Stimulated activated memory B cell treated with anti-CD40 and anti-IgM and Interleukin-4, amounts not matched to agents 10 μg/mL and 1 μg/mL and 100 μg/mL, for 72 hours (primary cell): ENCODE data around the gene RPL22L1.
"Not testable (repeated sequence)": the region's sequence is repeated elsewhere in the genome, so short reads cannot be mapped to it uniquely, and the experiment has no call there.

Source experiments
- ATAC-seq: fragments of 150-1000 bp; cut with Tn5 transposase; 2 replicates; pipeline ENCODE4 v1.10.0; 2021
- H3K27ac Mint-ChIP-seq: one replicate; pipeline ENCODE4 v1.8.0; 2022; ENCODE audit warnings: mild to moderate bottlenecking, mixed read lengths
- H3K27me3 Mint-ChIP-seq: one replicate; pipeline ENCODE4 v1.8.0; 2022; ENCODE audit warnings: mixed read lengths
- H3K36me3 Mint-ChIP-seq: one replicate; pipeline ENCODE4 v1.8.0; 2022; ENCODE audit warnings: mixed read lengths
- H3K4me1 Mint-ChIP-seq: one replicate; pipeline ENCODE4 v1.8.0; 2022; ENCODE audit warnings: mixed read lengths
- H3K4me3 Mint-ChIP-seq: one replicate; pipeline ENCODE4 v1.8.0; 2022; ENCODE audit warnings: mild to moderate bottlenecking, moderate library complexity, mixed read lengths
- H3K9me3 Mint-ChIP-seq: one replicate; pipeline ENCODE4 v1.8.0; 2022; ENCODE audit warnings: mixed read lengths

Gene RPL22L1

GRCh38 chr3:170896781-170897180 lies 26.8 kb upstream of the RPL22L1 start:
- Mint-ChIP-seq H3K4me1 (no peaks in the 10 kb centered on the region), H3K4me3 (no peak overlapping the region), H3K27ac (no peak overlapping the region), H3K36me3 (peaks cover 32% of the 10 kb centered on the region), H3K27me3 (no peaks in the 10 kb centered on the region), H3K9me3 (peaks cover 4% of the 10 kb centered on the region)
- no peak for ATAC-seq

- H3K36me3 Mint-ChIP-seq = peaks cover 33% of the 10 kb centered on the region
- H3K4me1 Mint-ChIP-seq, H3K9me3 Mint-ChIP-seq, H3K27me3 Mint-ChIP-seq, H3K27ac Mint-ChIP-seq, H3K4me3 Mint-ChIP-seq, ATAC-seq: not testable (repeated sequence)
Measured at GRCh38 chr3:170896333-170896732, 26.3 kb upstream of the RPL22L1 start.

- no peak for ATAC-seq
- no peak overlapping the region for H3K27ac Mint-ChIP-seq
- H3K4me1 Mint-ChIP-seq = no peaks in the 10 kb centered on the region
- no peaks in the 10 kb centered on the region for H3K27me3 Mint-ChIP-seq
- H3K36me3 Mint-ChIP-seq = peaks cover 28% of the 10 kb centered on the region
- H3K4me3 Mint-ChIP-seq = no peak overlapping the region
- H3K9me3 Mint-ChIP-seq = peaks cover 4% of the 10 kb centered on the region
Measured at GRCh38 chr3:170893895-170894294, 23.9 kb upstream of the RPL22L1 start.

GRCh38 chr3:170889630-170890029 lies 19.6 kb upstream of the RPL22L1 start:
- Mint-ChIP-seq H3K27me3 (peaks cover 18% of the 10 kb centered on the region), H3K27ac (no peak overlapping the region), H3K4me3 (no peak overlapping the region), H3K36me3 (peaks cover 4% of the 10 kb centered on the region), H3K4me1 (no peaks in the 10 kb centered on the region), H3K9me3 (no peaks in the 10 kb centered on the region)
- no peak for ATAC-seq

GRCh38 chr3:170889132-170889531 lies 19.1 kb upstream of the RPL22L1 start:
- Mint-ChIP-seq H3K27ac (no peak overlapping the region), H3K36me3 (peaks cover 4% of the 10 kb centered on the region), H3K27me3 (peaks cover 18% of the 10 kb centered on the region), H3K4me3 (no peak overlapping the region), H3K4me1 (no peaks in the 10 kb centered on the region), H3K9me3 (no peaks in the 10 kb centered on the region)
- ATAC-seq = no peak

GRCh38 chr3:170884109-170884930 lies 14.3 kb upstream of the RPL22L1 start:
- H3K27ac Mint-ChIP-seq, H3K4me1 Mint-ChIP-seq, H3K4me3 Mint-ChIP-seq, ATAC-seq, H3K9me3 Mint-ChIP-seq, H3K36me3 Mint-ChIP-seq: not testable (repeated sequence)
- H3K27me3 Mint-ChIP-seq = peaks cover 18% of the 10 kb centered on the region

GRCh38 chr3:170878688-170879087 lies 8.7 kb upstream of the RPL22L1 start:
- ATAC-seq, H3K9me3 Mint-ChIP-seq, H3K4me3 Mint-ChIP-seq, H3K36me3 Mint-ChIP-seq, H3K27me3 Mint-ChIP-seq, H3K27ac Mint-ChIP-seq, H3K4me1 Mint-ChIP-seq: not testable (repeated sequence)

- H3K9me3 Mint-ChIP-seq, H3K4me1 Mint-ChIP-seq, H3K27me3 Mint-ChIP-seq, ATAC-seq, H3K4me3 Mint-ChIP-seq, H3K27ac Mint-ChIP-seq, H3K36me3 Mint-ChIP-seq: not testable (repeated sequence)
Measured at GRCh38 chr3:170877311-170877710, 7.3 kb upstream of the RPL22L1 start.

GRCh38 chr3:170876537-170876936 lies 6.5 kb upstream of the RPL22L1 start:
- H3K4me3 Mint-ChIP-seq = no peak overlapping the region
- no peak overlapping the region for H3K27ac Mint-ChIP-seq
- no peak for ATAC-seq
- H3K36me3 Mint-ChIP-seq = no peaks in the 10 kb centered on the region
- H3K27me3 Mint-ChIP-seq = no peaks in the 10 kb centered on the region
- no peaks in the 10 kb centered on the region for H3K9me3 Mint-ChIP-seq
- H3K4me1 Mint-ChIP-seq = no peaks in the 10 kb centered on the region

GRCh38 chr3:170869239-170869590 lies 780 bp downstream of the RPL22L1 start:
- Mint-ChIP-seq H3K4me3 (peak overlapping the region; percentile 90), H3K4me1 (peaks cover 25% of the 10 kb centered on the region), H3K9me3 (no peaks in the 10 kb centered on the region), H3K27ac (peak overlapping the region; percentile 95), H3K36me3 (peaks cover 34% of the 10 kb centered on the region), H3K27me3 (no peaks in the 10 kb centered on the region)
- no peak for ATAC-seq

- Mint-ChIP-seq H3K9me3 (no peaks in the 10 kb centered on the region), H3K36me3 (peaks cover 34% of the 10 kb centered on the region), H3K27ac (peak overlapping the region; percentile 95), H3K4me1 (peaks cover 25% of the 10 kb centered on the region), H3K27me3 (no peaks in the 10 kb centered on the region), H3K4me3 (peak overlapping the region; percentile 90)
- no peak for ATAC-seq
Measured at GRCh38 chr3:170868577-170869238, 1.3 kb downstream of the RPL22L1 start.

- H3K27me3 Mint-ChIP-seq = no peaks in the 10 kb centered on the region
- H3K27ac Mint-ChIP-seq = peak overlapping the region; percentile 14
- peak overlapping the region; percentile 42 for H3K4me3 Mint-ChIP-seq
- peak; percentile 60 for ATAC-seq
- no peaks in the 10 kb centered on the region for H3K9me3 Mint-ChIP-seq
- peaks cover 25% of the 10 kb centered on the region for H3K4me1 Mint-ChIP-seq
- peaks cover 34% of the 10 kb centered on the region for H3K36me3 Mint-ChIP-seq
Measured at GRCh38 chr3:170867143-170867937, 2.7 kb downstream of the RPL22L1 start.

- no peak for ATAC-seq
- Mint-ChIP-seq H3K27ac (no peak overlapping the region), H3K4me3 (no peak overlapping the region), H3K27me3 (no peaks in the 10 kb centered on the region), H3K9me3 (no peaks in the 10 kb centered on the region), H3K36me3 (peaks cover 34% of the 10 kb centered on the region), H3K4me1 (peaks cover 25% of the 10 kb centered on the region)
Measured at GRCh38 chr3:170866499-170866898, 3.5 kb downstream of the RPL22L1 start.

- Mint-ChIP-seq H3K4me1 (peaks cover 30% of the 10 kb centered on the region), H3K4me3 (no peak overlapping the region), H3K36me3 (peaks cover 34% of the 10 kb centered on the region), H3K9me3 (no peaks in the 10 kb centered on the region), H3K27ac (no peak overlapping the region), H3K27me3 (no peaks in the 10 kb centered on the region)
- no peak for ATAC-seq
Measured at GRCh38 chr3:170865209-170866094, 4.5 kb downstream of the RPL22L1 start.
